NK-92 (cell line): ENCODE results near the gene TMEM132C.
"Not testable (repeated sequence)": the region's sequence is repeated elsewhere in the genome, so short reads cannot be mapped to it uniquely, and the experiment has no call there.

ENCODE experiments used
- DNase-seq: peaks from one replicate; lab custom pipeline; 2025; ENCODE audit not compliant: unreplicated experiment; lab: John Stamatoyannopoulos, UW

The TMEM132C gene

DNA sequence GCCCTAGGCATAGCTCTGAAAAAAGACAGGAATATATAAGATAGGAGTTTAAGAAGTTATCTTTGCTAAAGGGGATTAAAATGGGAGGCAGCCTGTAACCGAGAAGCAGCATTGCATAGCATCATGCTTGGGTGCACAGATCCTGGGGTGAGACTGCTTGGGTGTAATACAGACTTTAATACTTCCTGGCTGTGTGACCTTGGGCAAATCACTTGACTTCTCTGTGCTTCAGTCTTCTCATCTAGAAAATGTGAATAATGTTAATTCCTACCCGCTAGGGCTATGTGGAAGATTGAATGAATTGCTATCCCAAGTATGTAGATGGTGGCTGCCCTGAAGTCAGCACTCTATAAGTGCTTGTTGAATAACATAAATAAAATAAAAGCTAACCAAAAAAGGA lies 204.5 kb downstream of the TMEM132C start:
- DNase-seq = no peak

DNA sequence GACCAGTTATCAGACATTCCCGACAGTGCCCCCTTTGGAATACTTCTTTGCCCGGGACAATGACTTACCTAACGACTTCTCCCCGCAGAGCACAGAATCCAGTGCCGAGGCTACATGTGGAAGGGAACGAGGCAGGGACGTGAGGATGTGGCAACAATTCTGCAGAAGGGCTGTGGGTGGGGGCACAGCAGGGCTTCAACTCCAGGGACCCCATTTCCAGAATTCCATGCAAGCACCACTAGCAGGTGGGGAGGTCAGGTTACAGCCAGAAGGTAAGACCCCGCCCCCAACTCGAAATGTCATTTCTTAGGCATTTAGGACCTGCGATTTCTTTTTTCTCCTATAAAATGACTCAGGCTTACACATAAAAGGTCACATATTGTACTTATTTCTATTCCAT lies 207.9 kb downstream of the TMEM132C start:
- DNase-seq = no peak

DNA sequence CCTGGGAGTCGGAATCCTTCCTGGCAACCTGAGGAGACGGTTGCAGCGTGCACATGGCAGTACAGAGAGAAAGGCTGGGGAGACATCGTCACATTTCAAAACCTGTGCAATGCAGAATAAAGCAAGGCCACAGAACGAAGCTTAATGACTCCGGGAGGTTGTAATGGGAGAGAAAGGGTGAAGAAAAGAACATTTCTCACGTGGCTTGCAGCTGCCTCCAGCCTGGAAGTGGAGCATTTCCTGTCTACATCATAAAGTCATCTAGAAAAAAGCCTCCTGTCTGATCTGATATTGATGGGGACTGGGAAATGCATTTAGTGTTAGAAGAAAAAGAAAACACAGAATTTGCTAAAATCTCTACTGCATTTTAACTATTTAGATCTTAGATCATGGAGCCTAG lies 209.3 kb downstream of the TMEM132C start:
- no peak for DNase-seq

DNA sequence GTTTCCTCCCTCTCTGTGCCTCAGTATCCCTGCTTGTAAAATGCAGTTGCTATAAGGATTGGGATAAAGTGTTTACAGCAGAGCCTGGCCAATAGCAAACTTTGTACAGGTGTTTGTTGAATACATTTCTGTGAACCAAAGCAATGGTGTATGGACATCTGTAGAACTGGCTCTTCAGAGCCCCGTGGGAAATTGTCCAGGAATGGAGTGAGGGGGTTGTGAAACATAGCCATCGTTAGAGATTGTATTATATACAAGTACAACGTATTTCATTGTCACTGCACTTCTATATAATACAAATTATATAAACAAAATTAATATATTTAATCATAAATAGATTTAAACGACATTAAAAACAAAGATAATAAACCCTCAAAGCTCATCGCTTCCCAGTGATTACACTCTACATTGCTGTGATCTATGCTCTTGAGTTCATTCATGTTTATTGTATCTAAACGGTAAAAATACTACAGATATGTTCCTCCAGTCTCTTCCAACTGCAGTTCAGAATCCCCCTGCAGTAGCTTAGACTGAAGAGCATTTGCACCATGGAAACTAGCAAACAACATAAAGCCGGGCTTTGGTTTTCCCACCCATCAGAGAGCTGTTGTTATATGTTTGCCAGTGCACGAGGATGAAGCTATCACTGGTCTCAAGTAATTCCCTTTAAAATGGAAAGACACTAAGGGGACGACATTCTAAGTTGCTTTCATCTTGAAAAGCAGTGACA lies 216.7 kb downstream of the TMEM132C start:
- DNase-seq = no peak

DNA sequence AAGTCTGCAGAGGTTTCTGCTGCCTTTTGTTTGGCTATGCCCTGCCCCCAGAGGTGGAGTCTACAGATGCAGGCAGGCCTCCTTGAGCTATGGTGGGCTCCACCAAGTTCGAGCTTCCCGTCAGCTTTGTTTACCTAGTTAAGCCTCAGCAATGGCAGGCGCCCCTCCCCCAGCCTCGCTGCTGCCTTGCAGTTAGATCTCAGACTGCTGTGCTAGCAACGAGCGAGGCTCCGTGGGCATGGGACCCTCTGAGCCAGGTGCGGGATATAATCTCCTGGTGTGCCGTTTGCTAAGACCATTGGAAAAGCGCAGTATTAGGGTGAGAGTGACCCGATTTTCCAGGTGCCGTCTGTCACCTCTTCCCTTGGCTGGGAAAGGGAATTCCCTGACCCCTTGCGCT lies 230.4 kb downstream of the TMEM132C start:
- DNase-seq = not testable (repeated sequence)

DNA sequence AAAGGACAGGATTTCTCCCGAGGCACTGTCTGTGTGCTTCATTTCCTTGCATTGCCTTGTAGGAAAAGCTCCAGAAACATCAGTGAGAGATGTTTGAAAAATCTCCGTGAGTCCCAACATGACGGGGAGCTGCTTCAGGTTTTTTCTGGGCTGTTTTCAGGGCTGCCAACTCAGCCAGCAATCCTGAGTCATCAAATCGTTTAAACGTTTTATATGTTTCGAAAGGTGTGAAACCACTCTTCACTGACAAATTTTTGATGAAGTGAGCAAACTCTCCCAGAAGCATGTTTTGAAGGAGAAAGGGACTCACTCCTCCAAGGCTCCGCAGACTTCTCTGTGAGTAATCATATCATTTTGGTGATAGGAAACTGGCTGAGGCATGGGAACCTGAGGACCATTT lies 240.5 kb downstream of the TMEM132C start:
- DNase-seq = no peak

DNA sequence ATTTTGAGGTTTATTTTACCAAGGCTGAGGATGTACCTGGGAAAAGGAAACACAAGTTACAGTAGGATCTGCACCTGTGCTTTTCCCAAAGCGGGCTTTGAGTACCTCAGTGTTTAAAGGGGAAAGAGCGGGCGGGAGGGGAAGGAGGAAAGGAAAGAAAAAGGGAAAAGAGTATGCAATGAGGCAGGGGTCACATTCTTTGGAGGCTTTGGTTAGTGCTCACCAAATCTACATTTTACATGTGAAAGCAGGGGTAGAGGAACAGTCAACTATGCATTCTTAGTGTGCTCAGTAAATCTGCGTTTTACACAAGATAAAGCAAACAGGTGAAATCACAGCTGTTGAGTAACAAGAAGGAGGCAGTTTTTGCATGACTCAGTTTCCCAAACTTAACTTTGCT lies 242.2 kb downstream of the TMEM132C start:
- no peak for DNase-seq

DNA sequence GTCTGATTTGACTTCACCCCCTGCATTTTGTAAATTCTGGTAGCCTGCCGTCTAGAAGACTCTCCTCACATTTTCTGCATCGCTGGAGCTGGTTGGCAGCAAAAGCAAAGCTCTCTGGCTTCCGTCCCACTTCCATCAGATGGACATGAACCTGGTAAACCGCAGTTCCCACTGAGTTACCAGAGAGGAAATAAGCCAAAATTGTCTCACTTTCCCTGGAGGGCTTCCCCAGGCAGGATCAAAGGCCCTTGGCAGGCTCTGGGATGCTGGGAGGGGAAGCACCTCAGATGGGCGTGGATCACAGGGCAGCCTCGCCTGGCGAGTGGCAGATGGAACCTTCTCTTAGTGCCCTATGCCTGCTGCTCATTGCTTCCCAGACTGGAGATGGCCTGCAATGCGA lies 243.5 kb downstream of the TMEM132C start:
- no peak for DNase-seq

DNA sequence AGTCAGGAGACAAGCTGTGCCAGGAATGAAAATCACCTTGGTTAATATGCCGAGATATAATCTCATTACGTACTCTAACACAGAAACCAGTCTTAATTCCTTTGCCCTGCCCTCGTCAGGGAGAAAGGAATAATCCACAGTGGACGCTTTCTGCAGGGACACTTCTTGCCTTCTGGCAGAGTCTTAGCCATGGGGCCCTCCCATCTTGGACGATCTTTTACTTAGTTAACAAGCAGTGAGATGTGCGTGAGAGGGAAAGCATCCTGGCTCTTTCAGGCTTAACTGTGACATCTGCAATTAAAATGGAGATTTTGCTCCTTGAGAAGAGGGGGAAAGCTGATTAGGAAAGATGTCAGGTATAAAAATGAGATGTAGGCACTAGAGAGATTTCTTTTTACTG lies 246.4 kb downstream of the TMEM132C start:
- no peak for DNase-seq

DNA sequence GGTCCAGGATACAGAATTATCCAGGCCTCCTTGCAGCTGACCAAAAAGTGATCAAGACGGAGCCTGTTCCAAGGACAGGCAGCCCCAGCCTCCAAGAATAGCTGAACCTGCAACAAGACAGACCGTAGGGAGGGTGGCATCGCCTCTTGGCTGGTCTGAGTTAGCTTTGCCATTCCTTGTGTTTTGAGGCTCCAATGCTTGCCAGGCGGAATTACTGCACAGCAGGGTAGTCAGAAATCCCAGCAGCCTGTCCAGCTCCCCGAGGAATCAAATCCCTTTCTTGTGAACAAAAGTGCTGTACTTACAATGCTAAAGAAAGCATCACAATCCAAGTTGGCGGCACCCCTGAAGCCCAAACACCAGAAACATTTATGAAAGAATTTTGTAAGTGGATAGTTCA lies 246.9 kb downstream of the TMEM132C start:
- DNase-seq = no peak

DNA sequence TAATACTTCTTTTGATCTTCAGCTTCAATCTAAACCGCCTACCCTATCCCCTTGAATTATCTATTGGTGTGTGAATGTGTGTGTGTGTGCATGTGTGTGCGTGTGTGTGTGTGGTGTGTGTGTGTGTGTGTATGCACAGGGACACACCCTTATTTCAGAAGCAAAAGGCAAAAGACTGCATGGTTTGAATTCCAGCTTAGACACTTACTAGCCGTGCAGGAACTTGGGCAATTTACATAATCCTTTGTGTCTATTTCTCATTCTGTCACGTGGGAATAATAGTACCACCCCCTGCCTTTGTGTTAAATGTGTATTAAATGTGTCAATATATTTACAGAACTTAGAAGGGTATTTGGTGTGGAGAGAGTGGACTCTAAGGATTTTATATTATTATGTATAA lies 251.7 kb downstream of the TMEM132C start:
- no peak for DNase-seq

DNA sequence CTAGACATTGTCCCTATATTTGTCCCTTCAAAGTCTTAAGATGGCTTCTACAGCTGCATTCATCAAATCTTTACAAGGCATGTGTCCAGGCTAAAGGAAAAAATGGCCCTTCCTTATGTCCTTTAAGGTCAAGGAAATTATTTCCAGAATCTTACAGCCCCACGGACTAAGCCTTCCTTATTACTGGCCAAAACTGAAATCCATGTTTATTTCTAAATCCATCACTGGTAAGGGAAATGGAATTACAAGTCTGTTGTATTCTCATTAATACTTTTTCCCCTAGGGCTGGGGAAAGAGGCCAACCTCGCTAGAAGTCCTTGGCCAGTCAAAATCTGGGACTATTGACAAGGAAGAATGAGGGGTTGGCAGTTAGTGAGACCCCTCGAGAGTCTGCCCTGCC lies 252.5 kb downstream of the TMEM132C start:
- DNase-seq = no peak

DNA sequence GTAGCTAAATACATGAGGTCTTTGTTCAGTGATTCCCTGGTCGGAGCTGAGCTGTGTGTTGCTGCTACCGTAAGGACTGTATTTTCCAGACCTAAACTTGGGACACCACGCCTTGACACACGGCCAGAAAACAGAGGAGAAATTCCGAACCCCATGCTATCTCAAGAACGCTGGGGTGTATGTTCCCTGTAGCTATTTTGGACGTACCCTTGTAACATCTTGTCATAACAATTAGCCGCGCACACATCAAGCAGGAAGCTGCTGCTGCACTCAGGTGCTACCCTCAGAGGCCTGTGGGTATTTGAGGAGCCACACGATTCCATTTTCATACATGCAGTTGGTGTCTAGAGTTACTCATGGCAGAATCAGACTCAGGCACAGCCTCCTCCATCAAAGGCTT lies 255.0 kb downstream of the TMEM132C start:
- no peak for DNase-seq

DNA sequence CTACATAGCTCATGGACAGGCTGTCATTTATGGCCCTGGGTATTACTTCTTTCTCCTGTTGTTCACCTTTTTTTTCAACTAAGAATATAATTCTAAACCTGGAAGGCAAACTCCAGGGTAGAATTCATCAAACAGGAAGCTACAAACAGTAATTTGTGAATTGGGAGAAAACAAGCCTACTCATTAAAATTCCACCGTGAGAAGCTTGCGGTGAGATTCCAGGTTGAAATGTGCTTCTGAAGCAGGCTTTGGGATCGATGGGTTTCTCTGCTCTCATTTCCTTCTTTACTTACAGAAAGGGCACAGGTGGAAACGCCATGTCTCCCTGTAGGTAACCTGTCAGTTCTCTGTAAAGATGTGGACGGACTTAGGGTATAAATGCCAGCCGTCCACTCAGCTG lies 257.5 kb downstream of the TMEM132C start:
- DNase-seq = no peak

DNA sequence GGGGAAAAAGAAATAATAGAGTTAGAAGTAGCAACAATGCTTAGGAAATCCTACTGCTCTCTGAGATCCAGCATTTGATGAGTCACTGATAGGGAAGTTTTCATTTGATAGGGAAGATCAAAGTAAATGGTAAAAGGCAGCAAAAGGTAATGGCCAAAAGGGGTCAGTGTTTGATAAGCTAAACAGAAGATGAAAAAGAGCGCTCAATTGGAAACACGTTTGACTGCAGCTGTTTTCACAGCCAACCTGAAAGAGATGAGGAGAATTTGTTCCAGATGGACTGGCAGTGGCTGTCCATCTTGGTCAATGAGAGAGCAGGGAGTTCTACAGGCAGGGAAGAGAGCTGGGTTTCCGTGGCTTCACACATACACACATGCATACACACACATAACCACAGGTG lies 264.2 kb downstream of the TMEM132C start:
- no peak for DNase-seq

DNA sequence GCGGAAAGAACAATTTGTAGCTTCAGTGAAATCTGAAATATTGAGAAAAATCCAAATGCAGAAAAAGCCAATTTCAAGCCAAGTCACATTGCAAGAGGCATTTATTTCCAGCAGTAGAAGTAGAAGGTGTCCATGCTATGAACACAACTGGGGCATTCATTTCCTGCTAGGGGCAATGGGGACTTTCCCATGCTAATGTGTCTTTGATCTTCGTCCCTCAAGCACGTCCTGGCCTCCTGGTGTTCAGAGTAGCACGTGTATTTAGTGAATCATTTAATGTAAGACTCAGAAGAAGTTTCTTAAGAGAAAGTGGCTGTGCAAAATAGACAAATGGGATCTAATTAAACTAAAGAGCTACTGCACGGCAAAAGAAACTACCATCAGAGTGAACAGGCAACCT lies 267.9 kb downstream of the TMEM132C start:
- no peak for DNase-seq

DNA sequence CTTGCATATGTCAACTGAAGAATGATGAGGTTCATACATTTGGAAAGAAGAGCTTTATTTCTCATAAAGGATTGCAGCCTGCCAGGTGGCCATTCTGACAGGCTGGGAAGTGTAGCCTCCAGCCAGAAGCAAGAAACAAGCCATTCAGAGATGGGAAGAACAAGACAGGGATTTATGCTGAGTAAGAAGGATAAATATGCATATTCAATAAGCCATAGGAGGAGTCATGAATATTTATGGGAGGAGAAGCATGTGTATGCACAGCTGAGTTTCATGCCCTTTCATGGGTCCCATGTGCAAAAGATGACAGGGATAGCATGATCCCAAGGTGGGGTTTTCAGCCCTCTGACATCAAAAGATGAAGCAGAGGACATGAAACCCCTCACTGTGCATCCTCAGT lies 269.8 kb downstream of the TMEM132C start:
- no peak for DNase-seq

DNA sequence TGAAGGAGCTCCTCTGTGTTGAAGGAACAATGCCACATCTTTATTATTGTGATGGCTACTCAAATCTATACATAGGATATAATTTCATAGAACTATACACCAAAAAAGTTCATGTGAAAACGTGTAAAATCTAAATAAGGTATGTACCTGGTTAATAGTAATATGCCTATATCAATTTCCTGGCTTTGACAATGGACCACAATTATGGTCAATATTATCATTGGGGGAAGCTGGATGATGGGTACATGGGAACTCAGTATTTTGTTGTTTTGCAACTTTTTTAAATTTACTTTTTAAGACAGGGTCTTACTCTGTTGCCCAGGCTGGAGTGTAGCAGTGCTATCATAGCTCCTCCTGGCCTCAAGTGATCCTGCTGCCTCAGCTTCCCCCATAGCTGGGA lies 270.7 kb downstream of the TMEM132C start:
- DNase-seq = no peak

DNA sequence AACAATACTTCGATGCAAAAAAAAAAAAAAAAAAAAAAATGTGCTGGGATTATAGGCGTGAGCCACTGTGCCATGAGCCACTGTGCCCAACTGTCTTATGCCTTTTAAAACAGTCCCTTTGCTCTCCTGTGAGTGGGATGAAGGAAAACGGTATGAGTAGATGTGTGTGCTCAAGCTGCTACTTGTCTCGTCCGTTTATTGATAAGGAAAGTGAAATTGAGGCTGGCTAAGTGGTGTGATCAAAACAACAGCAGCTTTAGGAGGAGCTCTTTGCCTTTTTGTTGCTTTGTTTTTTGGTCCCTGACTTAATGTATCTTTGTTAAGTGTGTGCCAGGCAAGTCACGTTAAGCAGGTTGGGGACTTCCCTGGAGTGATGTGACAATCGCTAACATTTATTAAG lies 275.9 kb downstream of the TMEM132C start:
- DNase-seq = no peak

DNA sequence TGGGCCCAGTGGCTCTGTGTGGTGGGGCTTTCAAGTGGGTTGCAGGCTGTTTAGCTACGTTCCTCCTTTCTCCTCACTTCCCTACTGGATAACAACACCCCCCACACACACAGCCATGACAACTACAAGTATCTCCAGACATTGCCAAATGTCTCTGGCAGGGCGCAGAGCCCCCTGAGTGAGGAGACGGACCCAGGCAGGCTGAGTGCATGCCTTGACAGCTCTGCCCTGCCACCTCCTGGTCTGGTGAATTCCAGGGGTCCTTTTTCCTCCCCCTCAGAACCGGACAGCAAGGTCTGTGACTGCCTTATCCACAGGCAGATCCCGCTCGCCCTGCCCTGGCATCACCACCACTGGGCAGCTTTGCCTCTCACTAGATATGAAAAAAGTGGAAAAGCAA lies 276.5 kb downstream of the TMEM132C start:
- no peak for DNase-seq

DNA sequence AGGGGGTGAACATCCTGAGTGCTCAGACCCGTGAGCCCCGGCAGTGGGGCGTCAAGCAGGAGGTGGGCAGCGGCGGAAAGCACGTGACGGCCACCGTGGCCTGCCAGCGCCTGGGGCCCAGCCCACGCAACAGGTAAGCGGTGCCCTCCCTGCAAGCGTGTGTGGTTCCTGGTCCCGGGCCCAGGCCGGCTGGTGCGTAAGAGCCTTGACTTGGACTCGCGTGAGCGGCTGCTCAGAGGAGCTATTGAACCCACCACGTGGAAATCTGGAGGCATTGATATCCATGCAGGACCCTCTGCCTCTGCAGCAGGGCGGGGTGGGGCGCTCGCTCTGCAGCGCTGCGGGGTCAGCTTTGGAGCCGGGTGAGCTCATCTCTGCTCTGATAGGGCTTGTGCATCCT lies 277.0 kb downstream of the TMEM132C start:
- DNase-seq = no peak

DNA sequence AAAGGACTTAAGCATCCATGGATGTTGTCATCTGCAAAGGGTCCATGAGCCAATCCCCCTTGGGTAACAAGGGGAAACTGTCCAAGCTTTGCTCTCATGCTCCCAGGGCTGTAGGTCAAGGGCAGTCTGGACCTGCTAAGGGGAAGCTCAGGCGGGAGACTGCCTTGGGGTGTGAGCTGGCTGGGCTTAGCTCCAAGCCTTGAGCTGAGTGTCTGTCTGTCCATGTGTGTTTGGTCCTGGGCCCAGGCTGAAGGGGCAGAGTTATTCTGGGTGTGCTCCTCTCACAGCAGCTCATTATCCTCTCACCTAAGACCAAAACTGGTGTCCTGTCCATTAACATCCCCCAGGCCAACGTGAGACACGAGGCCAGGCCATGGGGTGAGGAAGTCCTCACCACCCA lies 282.0 kb downstream of the TMEM132C start:
- DNase-seq = no peak

DNA sequence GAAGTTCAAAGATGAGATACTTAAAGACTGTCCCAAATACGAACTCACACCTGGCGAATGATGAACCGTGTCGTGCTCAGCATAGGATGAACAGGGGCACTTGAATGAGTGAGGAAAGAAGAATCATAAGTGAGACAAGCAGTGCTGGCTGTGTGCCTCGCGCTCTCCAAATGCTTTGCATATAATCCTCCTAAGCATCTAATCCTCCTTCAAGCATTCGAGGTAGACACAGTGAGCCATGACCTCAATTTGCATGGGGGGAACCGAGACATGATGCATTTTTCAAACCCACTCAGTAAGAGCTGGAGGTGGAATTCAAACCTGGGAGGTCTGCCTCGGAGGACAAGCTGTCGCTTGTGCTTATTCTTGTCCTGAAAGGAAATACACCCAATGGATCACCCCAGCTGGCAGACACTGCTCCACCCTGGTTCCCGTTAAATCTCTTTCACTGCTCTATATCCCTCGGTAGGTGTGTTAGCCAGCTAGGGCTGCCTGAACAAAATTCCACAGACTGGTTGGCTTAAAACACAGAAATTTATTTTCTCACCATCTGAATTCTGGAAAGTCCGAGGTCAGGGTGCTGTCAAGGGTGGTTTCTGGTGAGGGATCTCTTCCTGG lies 282.7 kb downstream of the TMEM132C start:
- DNase-seq = no peak
